ENCODE measurements around the gene FREM1.

DNA sequence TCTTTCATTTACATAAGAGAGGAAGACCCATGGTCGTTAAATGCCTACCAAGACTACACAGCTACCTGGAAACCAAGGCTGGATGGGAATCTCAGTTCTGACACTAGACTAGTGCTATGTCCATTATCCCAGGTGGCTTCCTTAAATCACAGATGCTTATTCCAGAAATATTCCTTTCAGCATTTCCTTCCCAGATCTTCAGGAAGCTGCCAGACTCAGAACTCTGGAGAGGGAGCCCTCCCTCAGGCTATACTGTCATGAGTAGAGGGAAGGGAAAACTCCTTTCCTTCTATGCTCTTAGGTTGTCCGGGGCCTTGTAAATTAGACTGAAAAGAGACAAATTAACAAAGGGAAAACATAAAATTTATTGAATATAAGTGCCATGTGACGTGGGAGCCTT, 20.8 kb downstream of the FREM1 start:
- TF ChIP-seq, protein P1, sequence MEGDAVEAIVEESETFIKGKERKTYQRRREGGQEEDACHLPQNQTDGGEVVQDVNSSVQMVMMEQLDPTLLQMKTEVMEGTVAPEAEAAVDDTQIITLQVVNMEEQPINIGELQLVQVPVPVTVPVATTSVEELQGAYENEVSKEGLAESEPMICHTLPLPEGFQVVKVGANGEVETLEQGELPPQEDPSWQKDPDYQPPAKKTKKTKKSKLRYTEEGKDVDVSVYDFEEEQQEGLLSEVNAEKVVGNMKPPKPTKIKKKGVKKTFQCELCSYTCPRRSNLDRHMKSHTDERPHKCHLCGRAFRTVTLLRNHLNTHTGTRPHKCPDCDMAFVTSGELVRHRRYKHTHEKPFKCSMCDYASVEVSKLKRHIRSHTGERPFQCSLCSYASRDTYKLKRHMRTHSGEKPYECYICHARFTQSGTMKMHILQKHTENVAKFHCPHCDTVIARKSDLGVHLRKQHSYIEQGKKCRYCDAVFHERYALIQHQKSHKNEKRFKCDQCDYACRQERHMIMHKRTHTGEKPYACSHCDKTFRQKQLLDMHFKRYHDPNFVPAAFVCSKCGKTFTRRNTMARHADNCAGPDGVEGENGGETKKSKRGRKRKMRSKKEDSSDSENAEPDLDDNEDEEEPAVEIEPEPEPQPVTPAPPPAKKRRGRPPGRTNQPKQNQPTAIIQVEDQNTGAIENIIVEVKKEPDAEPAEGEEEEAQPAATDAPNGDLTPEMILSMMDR (IDR thresholded peaks at IDR 0.05): no peak
- no peak for TF ChIP-seq POLR2A (IDR thresholded peaks at IDR 0.05)
